ENCODE data around the gene NANS. TPM values are rescaled to one million over a fixed set of nuclear protein-coding genes. Genes with fewer than 3 reads are reported as not detected.

Gene NANS
- total RNA-seq, 2 experiments from 2014 or later = 56.9 to 63.7 TPM

DNA sequence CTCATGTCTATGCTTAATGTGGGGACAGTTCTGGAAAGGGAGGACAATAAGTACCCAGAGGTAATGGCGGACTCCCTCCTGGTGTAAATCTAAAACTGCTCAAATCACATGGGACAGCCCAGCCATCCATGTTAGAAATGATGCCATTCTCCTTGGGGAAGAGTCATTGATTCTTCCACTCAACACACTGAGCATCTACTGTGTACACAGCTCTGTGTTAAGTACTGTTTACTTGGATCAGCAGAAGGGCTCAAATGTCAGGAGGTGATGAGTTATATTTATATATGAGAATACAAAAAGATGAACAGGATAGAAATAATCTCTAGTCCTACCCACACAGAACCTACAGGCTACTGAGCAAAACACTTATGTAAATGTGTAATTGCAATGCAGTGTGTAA, 31.8 kb upstream of the NANS start:
- Histone ChIP-seq H3K9me3 (ENCODE audit: low read length) (no peaks in the 10 kb centered on the region), H3K36me3 (ENCODE audit: insufficient read depth, low read length) (peaks cover 16% of the 10 kb centered on the region; the same call in 1 of the 2 replicates), H3K4me3 (ENCODE audit: low read depth, low read length, poor library complexity, severe bottlenecking) (no peak overlapping the region), H4K20me1 (ENCODE audit: insufficient read depth, low read length) (no peaks in the 10 kb centered on the region), H3K4me1 (ENCODE audit: insufficient read depth, low read length, poor library complexity, severe bottlenecking) (no peaks in the 10 kb centered on the region), H3K9me2 (ENCODE audit: insufficient read depth, low read length) (no peaks in the 10 kb centered on the region), H3K79me2 (ENCODE audit: insufficient read depth, low read depth, low read length) (no peaks in the 10 kb centered on the region), H3K4me2 (ENCODE audit: low read length) (no peak overlapping the region), H3K27ac (ENCODE audit: low read depth, low read length, poor library complexity, severe bottlenecking) (no peak overlapping the region), H2AFZ (ENCODE audit: low read length) (no peak overlapping the region)
- intact Hi-C loops (cut with micrococcal nuclease; ENCODE audit: unreplicated experiment) = no loop called here
- TF ChIP-seq, protein P1, sequence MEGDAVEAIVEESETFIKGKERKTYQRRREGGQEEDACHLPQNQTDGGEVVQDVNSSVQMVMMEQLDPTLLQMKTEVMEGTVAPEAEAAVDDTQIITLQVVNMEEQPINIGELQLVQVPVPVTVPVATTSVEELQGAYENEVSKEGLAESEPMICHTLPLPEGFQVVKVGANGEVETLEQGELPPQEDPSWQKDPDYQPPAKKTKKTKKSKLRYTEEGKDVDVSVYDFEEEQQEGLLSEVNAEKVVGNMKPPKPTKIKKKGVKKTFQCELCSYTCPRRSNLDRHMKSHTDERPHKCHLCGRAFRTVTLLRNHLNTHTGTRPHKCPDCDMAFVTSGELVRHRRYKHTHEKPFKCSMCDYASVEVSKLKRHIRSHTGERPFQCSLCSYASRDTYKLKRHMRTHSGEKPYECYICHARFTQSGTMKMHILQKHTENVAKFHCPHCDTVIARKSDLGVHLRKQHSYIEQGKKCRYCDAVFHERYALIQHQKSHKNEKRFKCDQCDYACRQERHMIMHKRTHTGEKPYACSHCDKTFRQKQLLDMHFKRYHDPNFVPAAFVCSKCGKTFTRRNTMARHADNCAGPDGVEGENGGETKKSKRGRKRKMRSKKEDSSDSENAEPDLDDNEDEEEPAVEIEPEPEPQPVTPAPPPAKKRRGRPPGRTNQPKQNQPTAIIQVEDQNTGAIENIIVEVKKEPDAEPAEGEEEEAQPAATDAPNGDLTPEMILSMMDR (conservative IDR thresholded peaks at IDR 0.05; ENCODE audit: low read length) = no peak
- no peak for TF ChIP-seq EZH2phosphoT487 (IDR thresholded peaks at IDR 0.05; ENCODE audit: borderline replicate concordance, low read depth, low read length)
- ChIA-PET CTCF (ENCODE audit: unreplicated experiment) (no interaction called here), POLR2A (interaction anchor here (0.7 kb wide), 1 partner anchor 68 kb away, joined by 5 read pairs; no protein-coding TSS in a partner anchor)
- DNase-seq (ENCODE audit: low spot score) = no peak
- no TSS peak for BruUV-seq (replicated peaks)

DNA sequence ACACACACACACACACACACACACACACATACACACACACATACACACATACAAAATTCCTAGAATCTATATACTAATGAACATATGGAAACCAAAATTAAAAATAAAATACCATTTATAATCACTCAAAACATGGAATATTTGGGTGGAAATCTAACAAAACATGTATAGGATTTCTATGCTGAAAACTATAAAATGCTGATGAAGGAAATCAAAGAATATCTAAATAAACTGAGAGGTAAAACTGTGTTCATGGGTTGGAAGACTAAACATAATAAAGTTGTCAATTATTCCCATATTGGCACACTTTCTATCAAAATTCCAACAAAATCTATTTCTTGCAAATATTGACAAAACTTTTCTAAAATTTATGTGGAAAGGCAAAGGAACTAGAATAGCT, 25.4 kb upstream of the NANS start:
- Histone ChIP-seq H4K20me1 (ENCODE audit: insufficient read depth, low read length) (no peaks in the 10 kb centered on the region), H3K79me2 (ENCODE audit: insufficient read depth, low read depth, low read length) (no peaks in the 10 kb centered on the region), H3K4me3 (ENCODE audit: low read depth, low read length, poor library complexity, severe bottlenecking) (no peak overlapping the region), H3K4me2 (ENCODE audit: low read length) (no peak overlapping the region), H3K9me2 (ENCODE audit: insufficient read depth, low read length) (no peaks in the 10 kb centered on the region), H3K36me3 (ENCODE audit: insufficient read depth, low read length) (no peaks in the 10 kb centered on the region), H2AFZ (ENCODE audit: low read length) (no peak overlapping the region), H3K4me1 (ENCODE audit: insufficient read depth, low read length, poor library complexity, severe bottlenecking) (peaks cover 11% of the 10 kb centered on the region), H3K9me3 (ENCODE audit: low read length) (no peaks in the 10 kb centered on the region), H3K27ac (ENCODE audit: low read depth, low read length, poor library complexity, severe bottlenecking) (no peak overlapping the region)
- TF ChIP-seq, protein P1 (conservative IDR thresholded peaks at IDR 0.05; ENCODE audit: low read length) = no peak
- TF ChIP-seq EZH2phosphoT487 (IDR thresholded peaks at IDR 0.05; ENCODE audit: borderline replicate concordance, low read depth, low read length) = no peak
- CTCF ChIA-PET (ENCODE audit: unreplicated experiment) = no interaction called here
- no peak for DNase-seq (ENCODE audit: low spot score)
- POLR2A ChIA-PET = interaction anchor here (0.6 to 1.9 kb wide), 4 partner anchors 14 to 64 kb away, joined by 3 to 6 read pairs (median 4); no protein-coding TSS in a partner anchor
- no TSS peak for BruUV-seq (replicated peaks)
- intact Hi-C loops (cut with micrococcal nuclease; ENCODE audit: unreplicated experiment) = no loop called here

DNA sequence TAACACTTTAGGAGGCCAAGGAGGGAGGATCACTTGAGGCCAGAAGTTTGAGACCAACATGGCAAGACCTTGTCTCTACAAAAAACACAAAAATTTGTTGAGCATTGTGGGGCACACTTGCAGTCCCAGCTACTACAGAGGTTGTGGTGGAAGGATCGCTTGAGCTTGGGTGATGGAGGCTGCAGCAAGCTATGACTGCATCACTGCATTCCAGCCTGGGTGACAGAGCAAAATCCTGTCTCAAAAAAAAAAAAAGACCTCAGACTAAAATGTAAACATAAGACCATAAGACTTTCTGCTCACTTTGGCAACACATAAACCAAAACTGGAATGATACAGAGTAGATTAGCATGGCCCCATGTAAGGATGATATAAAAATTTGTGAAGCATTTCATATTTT, 24.6 kb upstream of the NANS start:
- Histone ChIP-seq H3K36me3 (ENCODE audit: insufficient read depth, low read length) (no peaks in the 10 kb centered on the region), H3K4me2 (ENCODE audit: low read length) (no peak overlapping the region), H3K79me2 (ENCODE audit: insufficient read depth, low read depth, low read length) (no peaks in the 10 kb centered on the region), H4K20me1 (ENCODE audit: insufficient read depth, low read length) (no peaks in the 10 kb centered on the region), H3K9me3 (ENCODE audit: low read length) (no peaks in the 10 kb centered on the region), H2AFZ (ENCODE audit: low read length) (no peak overlapping the region), H3K4me3 (ENCODE audit: low read depth, low read length, poor library complexity, severe bottlenecking) (no peak overlapping the region), H3K27ac (ENCODE audit: low read depth, low read length, poor library complexity, severe bottlenecking) (no peak overlapping the region), H3K4me1 (ENCODE audit: insufficient read depth, low read length, poor library complexity, severe bottlenecking) (peaks cover 11% of the 10 kb centered on the region), H3K9me2 (ENCODE audit: insufficient read depth, low read length) (no peaks in the 10 kb centered on the region)
- DNase-seq (ENCODE audit: low spot score) = no peak
- ChIA-PET POLR2A (interaction anchor here (0.6 to 1.9 kb wide), 6 partner anchors 8 to 38 kb away, joined by 3 to 6 read pairs (median 4); no protein-coding TSS in a partner anchor), CTCF (ENCODE audit: unreplicated experiment) (no interaction called here)
- TF ChIP-seq, protein P1 (conservative IDR thresholded peaks at IDR 0.05; ENCODE audit: low read length) = no peak
- TF ChIP-seq EZH2phosphoT487 (IDR thresholded peaks at IDR 0.05; ENCODE audit: borderline replicate concordance, low read depth, low read length) = no peak
- intact Hi-C loops (cut with micrococcal nuclease; ENCODE audit: unreplicated experiment) = no loop called here
- no TSS peak for BruUV-seq (replicated peaks)
